H1 (cell line): ENCODE data around the gene CCDC154. TPM values are rescaled to one million over a fixed set of nuclear protein-coding genes. Genes with fewer than 3 reads are reported as not detected.

Source experiments
- CTCF ChIA-PET: fragments of 300-600 bp; sonication (Branson Sonifier 250); formaldehyde crosslinking; loops from one replicate; lab custom pipeline; 2021; ENCODE audit not compliant: partially characterized antibody; lab: Charles Lee
- POLR2A ChIA-PET: fragments of 300-600 bp; sonication (Branson Sonifier 250); formaldehyde crosslinking; loops from one replicate; lab custom pipeline; 2021; ENCODE audit warnings: inconsistent platforms; ENCODE audit not compliant: partially characterized antibody; lab: Charles Lee
- DNase-seq, 2 experiments: peaks; one replicate each; pipeline versions ENCODE4 v3.0.0 to v3.0.0-alpha.2; 2010 to 2022; ENCODE audit warnings: low spot score in 2 of 2, low read depth in 1 of 2, mixed read lengths in 1 of 2
- FAIRE-seq: peaks from 2 replicates; lab custom pipeline; 2011; peaks lifted over from hg19 to GRCh38; lab: Jason Lieb, UNC
- H2AFZ ChIP-seq: 2 replicates; pipeline ENCODE4 v1.8.1; 2012; ENCODE audit warnings: low read length, inconsistent platforms
- H2AK5ac ChIP-seq: 2 replicates; pipeline ENCODE4 v1.6.1; 2013; ENCODE audit warnings: low read depth, low read length
- H2BK120ac ChIP-seq: replicated peaks from 2 replicates; pipeline ENCODE3; 2013; ENCODE audit warnings: low read depth, low read length, inconsistent platforms
- H2BK12ac ChIP-seq: 2 replicates; pipeline ENCODE4 v1.6.1; 2013; ENCODE audit warnings: low read depth, low read length
- H2BK15ac ChIP-seq: 2 replicates; pipeline ENCODE4 v1.6.1; 2013; ENCODE audit warnings: low read length
- H2BK20ac ChIP-seq: 2 replicates; pipeline ENCODE4 v1.6.1; 2013; ENCODE audit warnings: low read length
- H2BK5ac ChIP-seq: 2 replicates; pipeline ENCODE4 v1.6.1; 2013; ENCODE audit warnings: low read depth, low read length
- H3K14ac ChIP-seq: 2 replicates; pipeline ENCODE4 v1.6.1; 2013; ENCODE audit warnings: inconsistent platforms; ENCODE audit not compliant: insufficient read length
- H3K18ac ChIP-seq: 2 replicates; pipeline ENCODE4 v1.6.1; 2013; ENCODE audit warnings: low read length; ENCODE audit errors: extremely low read depth
- H3K23ac ChIP-seq: 2 replicates; pipeline ENCODE4 v1.6.1; 2013; ENCODE audit warnings: inconsistent platforms; ENCODE audit not compliant: insufficient read length
- H3K23me2 ChIP-seq: 2 replicates; pipeline ENCODE4 v1.6.1; 2013; ENCODE audit warnings: low read depth, low read length
- H3K27ac ChIP-seq: 2 replicates; pipeline ENCODE4 v1.6.1; 2011; ENCODE audit warnings: low read depth, low read length, inconsistent platforms
- H3K27me3 ChIP-seq, 4 experiments: replicated peaks in 1 of 4; 1 replicate in 1 of 4; 2 replicates in 3 of 4; pipeline versions ENCODE4 v1.6.1 to v1.8.1; 2011 to 2013; ENCODE audit warnings: low read length in 3 of 4, mild to moderate bottlenecking in 3 of 4, inconsistent platforms in 2 of 4, mixed read lengths in 2 of 4, moderate library complexity in 1 of 4; ENCODE audit not compliant: control insufficient read depth in 3 of 4, insufficient read depth in 3 of 4; ENCODE audit errors: extremely low read depth in 1 of 4
- H3K36me3 ChIP-seq, 4 experiments: 2 replicates each; pipeline versions ENCODE4 v1.6.1 to v1.8.1; 2011 to 2013; ENCODE audit warnings: mild to moderate bottlenecking in 4 of 4, low read length in 3 of 4, moderate library complexity in 2 of 4, control low read depth in 1 of 4, inconsistent platforms in 1 of 4; ENCODE audit not compliant: insufficient read depth in 4 of 4, control insufficient read depth in 2 of 4
- H3K4ac ChIP-seq: replicated peaks from 2 replicates; pipeline ENCODE3; 2013; ENCODE audit warnings: low read length, low read depth, mixed read lengths, inconsistent platforms; ENCODE audit not compliant: insufficient read length
- H3K4me1 ChIP-seq, 4 experiments: replicated peaks in 1 of 4; 1 replicate in 1 of 4; 2 replicates in 3 of 4; pipeline versions ENCODE4 v1.6.1 to v1.8.1; 2011 to 2013; ENCODE audit warnings: low read length in 3 of 4, inconsistent platforms in 2 of 4, mixed read lengths in 1 of 4; ENCODE audit not compliant: insufficient read depth in 4 of 4, control insufficient read depth in 3 of 4
- H3K4me2 ChIP-seq, 2 experiments: 2 replicates each; pipeline versions ENCODE4 v1.6.1 to v1.8.1; 2011 to 2013; ENCODE audit warnings: low read depth in 2 of 2, low read length in 2 of 2, control low read depth in 1 of 2, inconsistent platforms in 1 of 2, mild to moderate bottlenecking in 1 of 2; ENCODE audit not compliant: insufficient read depth in 1 of 2
- H3K4me3 ChIP-seq, 4 experiments: fragments of 200-600, 300-600 bp in 1 of 4; sonication (generic), shearing (Covaris generic), sonication (Bioruptor Twin) in 1 of 4; 2 replicates each; pipeline versions ENCODE4 v1.5.1 to v1.8.1; 2011 to 2016; ENCODE audit warnings: low read length in 4 of 4, low read depth in 3 of 4, control low read depth in 2 of 4, inconsistent platforms in 2 of 4, mild to moderate bottlenecking in 2 of 4, mixed read lengths in 1 of 4, moderate library complexity in 1 of 4; ENCODE audit not compliant: insufficient read depth in 2 of 4; ENCODE audit errors: extremely low read depth in 1 of 4
- H3K56ac ChIP-seq: replicated peaks from 2 replicates; pipeline ENCODE3; 2013; ENCODE audit warnings: low read depth, mild to moderate bottlenecking, mixed read lengths, low read length, inconsistent platforms; ENCODE audit not compliant: insufficient read length
- H3K79me1 ChIP-seq: 2 replicates; pipeline ENCODE4 v1.6.1; 2013; ENCODE audit warnings: low read depth, low read length, control low read depth
- H3K79me2 ChIP-seq, 2 experiments: 2 replicates each; pipeline versions ENCODE4 v1.6.1 to v1.8.1; 2012 to 2013; ENCODE audit warnings: low read length in 2 of 2, mild to moderate bottlenecking in 2 of 2, inconsistent platforms in 1 of 2; ENCODE audit not compliant: insufficient read depth in 2 of 2, control insufficient read depth in 1 of 2
- H3K9ac ChIP-seq, 4 experiments: replicated peaks in 1 of 4; 1 replicate in 1 of 4; 2 replicates in 3 of 4; pipeline versions ENCODE4 v1.6.1 to v1.8.1; 2011 to 2013; ENCODE audit warnings: low read depth in 3 of 4, low read length in 3 of 4, control low read depth in 2 of 4, mild to moderate bottlenecking in 2 of 4, moderate library complexity in 2 of 4, inconsistent platforms in 1 of 4; ENCODE audit errors: extremely low read depth in 1 of 4
- H3K9me3 ChIP-seq, 2 experiments: 2 replicates each; pipeline versions ENCODE4 v1.6.1 to v1.8.1; 2012 to 2013; ENCODE audit warnings: mild to moderate bottlenecking in 2 of 2, moderate library complexity in 2 of 2, control low read depth in 1 of 2, inconsistent platforms in 1 of 2, low read depth in 1 of 2, low read length in 1 of 2, mixed read lengths in 1 of 2; ENCODE audit not compliant: insufficient read depth in 2 of 2
- H4K20me1 ChIP-seq, 2 experiments: replicated peaks in 1 of 2; 2 replicates each; pipeline versions ENCODE3 to v1.8.1; 2011 to 2013; ENCODE audit warnings: inconsistent platforms in 2 of 2, low read length in 2 of 2, mild to moderate bottlenecking in 1 of 2; ENCODE audit not compliant: insufficient read depth in 2 of 2, control insufficient read depth in 1 of 2
- H4K5ac ChIP-seq: 2 replicates; pipeline ENCODE4 v1.6.1; 2013; ENCODE audit warnings: low read length, low read depth, mixed read lengths, inconsistent platforms; ENCODE audit not compliant: insufficient read length
- H4K8ac ChIP-seq: 2 replicates; pipeline ENCODE4 v1.8.0; 2013; ENCODE audit warnings: mild to moderate bottlenecking, moderate library complexity, low read length, inconsistent platforms; ENCODE audit not compliant: insufficient read depth; ENCODE audit errors: extremely low read depth
- H4K91ac ChIP-seq: replicated peaks from 2 replicates; pipeline ENCODE3; 2013; ENCODE audit warnings: low read length, mixed read lengths, inconsistent platforms; ENCODE audit not compliant: insufficient read length
- CBX5 ChIP-seq: fragments of 300-800, 300-1000 bp; sonication (generic); IDR thresholded peaks from 2 replicates; pipeline ENCODE4 v1.7.1; 2016; ENCODE audit warnings: antibody characterized with exemption, low read length, low read depth
- CBX8 ChIP-seq: fragments of 300-800, 300-1000 bp; sonication (generic); IDR thresholded peaks from 2 replicates; pipeline ENCODE4 v1.7.1; 2016; ENCODE audit warnings: low read depth, low read length, borderline replicate concordance
- CHD1 ChIP-seq: IDR thresholded peaks from 2 replicates; pipeline ENCODE4 v1.6.1; 2012; ENCODE audit warnings: low read depth, low read length, improper control_type of control experiment
- CHD2 ChIP-seq: IDR thresholded peaks from 2 replicates; pipeline ENCODE4 v1.6.1; 2012; ENCODE audit warnings: low read length, improper control_type of control experiment
- E2F6 ChIP-seq: IDR thresholded peaks from 2 replicates; pipeline ENCODE4 v1.6.1; 2012; ENCODE audit warnings: inconsistent platforms
- FOSL1 ChIP-seq: IDR thresholded peaks from 2 replicates; pipeline ENCODE4 v1.6.1; 2011; ENCODE audit warnings: mild to moderate bottlenecking, low read depth, low read length, moderate library complexity; ENCODE audit not compliant: insufficient read depth
- HDAC2 ChIP-seq, 2 experiments: fragments of 300-600 bp in 1 of 2; sonication (generic) in 1 of 2; IDR thresholded peaks; 2 replicates each; pipeline ENCODE4 v1.6.1; 2011 to 2012; ENCODE audit warnings: low read depth in 2 of 2, low read length in 2 of 2, mild to moderate bottlenecking in 2 of 2, moderate library complexity in 2 of 2, borderline replicate concordance in 1 of 2, inconsistent platforms in 1 of 2
- HDAC6 ChIP-seq: IDR thresholded peaks from one replicate; pipeline ENCODE4 v1.7.1; 2012; ENCODE audit warnings: low read depth, mild to moderate bottlenecking, inconsistent platforms, low read length, moderate library complexity
- NRF1 ChIP-seq: IDR thresholded peaks from 2 replicates; pipeline ENCODE4 v1.6.1; 2011; ENCODE audit warnings: mild to moderate bottlenecking, low read depth, low read length, improper control_type of control experiment
- SP1 ChIP-seq: IDR thresholded peaks from 2 replicates; pipeline ENCODE4 v1.6.1; 2011; ENCODE audit warnings: low read depth, low read length
- TAF1 ChIP-seq: IDR thresholded peaks from 2 replicates; pipeline ENCODE4 v1.6.1; 2011; ENCODE audit warnings: mild to moderate bottlenecking, low read depth, low read length
- WGBS, 2 experiments: shearing (Covaris generic) in 1 of 2; methylation state at CpG; one replicate each; pipeline versions ENCODE4 v1.1.6 to v1.1.7; 2013 to 2015; ENCODE audit warnings: low lambda C conversion rate in 2 of 2, mixed read lengths in 2 of 2, inconsistent platforms in 1 of 2, low coverage in 1 of 2, missing lambda C conversion rate in 1 of 2; ENCODE audit not compliant: insufficient replicate concordance in 2 of 2, insufficient coverage in 1 of 2, insufficient read length in 1 of 2; ENCODE audit errors: extremely low coverage in 1 of 2, missing lambda C conversion rate in 1 of 2; 5-methylcytosine and 5-hydroxymethylcytosine counted together
- polyA plus RNA-seq, 7 experiments: library from polyadenylated mRNA; depleted of rRNA in 3 of 7; stranded (reverse) in 5 of 7; unstranded in 2 of 7; fragments of >200 nt in 5 of 7; fragments of 200-250 nt in 2 of 7; gene quantifications; 1 replicate in 5 of 7; 2 replicates in 1 of 7; 4 replicates in 1 of 7; pipeline versions ENCODE4 v1.2.1 to v1.2.3, GENCODE V29; 2011 to 2013; ENCODE audit warnings: missing spikeins in 2 of 7, mixed read lengths in 2 of 7
- total RNA-seq: library from RNA; stranded (reverse); fragmentation: NEBNext Ultra II Directional; extraction: Animal tissue kit (Norgen Biotek cat#: 25700); gene quantifications from 2 replicates; pipeline ENCODE4 v1.2.1, GENCODE V29; 2021

Gene CCDC154
- total and polyA plus RNA-seq, 2 of the 8 experiments (the other 6 are each of a cell fraction or from before 2014, with no cell fraction given), result 0.15 to 0.88 TPM

- H3K27me3 ChIP-seq, result peaks cover 0 to 5% (median 0%) of the 10 kb centered on the region in 4 experiments; a peak in 2 of 7 replicates
- FAIRE-seq (no peak), DNase-seq (peak; percentile 25 to 93)
- peak within 1 kb of the TSS; percentile 35; the same call in 1 of the 2 replicates for H2BK5ac ChIP-seq
- WGBS, 2 experiments, result 7% methylated on average over 53 of the region's 99 CpGs; no CpG with 5 or more reads in 1 of the 2 experiments
- no peak within 1 kb of the TSS for H3K23ac ChIP-seq
- H3K23me2 ChIP-seq, result peaks cover 8% of the 10 kb centered on the region
- peak within 1 kb of the TSS; percentile 62 to 91 (median 77) for H3K9ac ChIP-seq
- H3K4ac ChIP-seq, result no peak within 1 kb of the TSS
- peak within 1 kb of the TSS; percentile 47 for H4K5ac ChIP-seq
- peaks cover 19% of the 10 kb centered on the region for H3K79me1 ChIP-seq
- H3K79me2 ChIP-seq, result peaks cover 4 to 40% of the 10 kb centered on the region in 2 experiments
- no peak within 1 kb of the TSS; the same call in 1 of the 2 replicates for H2AFZ ChIP-seq
- no peak within 1 kb of the TSS for H2BK12ac ChIP-seq
- peak within 1 kb of the TSS; percentile 51 for H3K18ac ChIP-seq
- no peak within 1 kb of the TSS for H3K56ac ChIP-seq
- H3K4me2 ChIP-seq, result peak within 1 kb of the TSS; percentile 90 to 97
- peak within 1 kb of the TSS; percentile 38 for H2BK120ac ChIP-seq
- H2AK5ac ChIP-seq, result peak within 1 kb of the TSS; percentile 71; the same call in 1 of the 2 replicates
- H3K9me3 ChIP-seq, result peaks cover 5 to 8% of the 10 kb centered on the region in 2 experiments; a peak in 2 of 4 replicates
- H2BK20ac ChIP-seq, result no peak within 1 kb of the TSS
- CTCF ChIA-PET, result interaction anchor here (0.7 to 1.4 kb wide), 2 partner anchors 19 to 92 kb away, joined by 3 to 4 read pairs; no protein-coding TSS in a partner anchor
- H4K91ac ChIP-seq, result peak within 1 kb of the TSS; percentile 65
- H4K20me1 ChIP-seq, result peaks cover 4 to 5% of the 10 kb centered on the region in 2 experiments
- H3K27ac ChIP-seq, result peak within 1 kb of the TSS; percentile 60; the same call in 1 of the 2 replicates
- no peak within 1 kb of the TSS for H3K14ac ChIP-seq
- H3K4me3 ChIP-seq, result peak within 1 kb of the TSS; percentile 48 to 72 (median 60)
- no peaks in the 10 kb centered on the region for H3K36me3 ChIP-seq
- H3K4me1 ChIP-seq, result peaks cover 0 to 7% (median under 1%) of the 10 kb centered on the region in 4 experiments; a peak in 3 of 7 replicates
- H4K8ac ChIP-seq, result peak within 1 kb of the TSS; percentile 98
- H2BK15ac ChIP-seq, result no peak within 1 kb of the TSS
- POLR2A ChIA-PET, result interaction anchor here (1.1 to 1.3 kb wide), 2 partner anchors 10 to 50 kb away, joined by 3 read pairs; no protein-coding TSS in a partner anchor
- no peak for TF ChIP-seq HDAC6
- no peak for TF ChIP-seq CHD1
- no peak for TF ChIP-seq CHD2
- TF ChIP-seq E2F6, result peak; percentile 94
- TF ChIP-seq TAF1, result peak; percentile 78
- no peak for TF ChIP-seq NRF1
- TF ChIP-seq CBX8, result no peak
- no peak for TF ChIP-seq CBX5
- TF ChIP-seq HDAC2 (IDR thresholded peaks at IDR 0.05; ENCODE audit: borderline replicate concordance in 1 of 2, low read depth in 2 of 2, low read length in 2 of 2), result peak in 1 of 2 experiments; percentile 78; a peak in 2 of 4 replicates
- no peak for TF ChIP-seq FOSL1
- no peak for TF ChIP-seq SP1
Observed at GRCh38 chr16:1474796-1475551, 30.6 kb upstream of the CCDC154 start, which contains the start of gene CLCN7. Gene CLCN7, minus strand, starts transcription at chr16:1475028. Its CDS starts 54 bp downstream, at chr16:1474974.
